Chondrocyte (in vitro differentiated cells): ENCODE data around the gene HAS3. TPM values are rescaled to one million over a fixed set of nuclear protein-coding genes. Genes with fewer than 3 reads are reported as not detected.

ENCODE experiments used
- total RNA-seq: library from RNA; stranded (reverse); gene quantifications from 3 replicates; pipeline ENCODE4 v1.2.1, GENCODE V29; 2021

HAS3 gene
- total RNA-seq, 1 donor from 2014 or later = 1.5 TPM

Other genes starting within 250 kb of the HAS3 start
- 77.1 to 83.2 TPM (median 83.1 TPM) in 3 replicates for gene CHTF8, start 26.9 kb downstream of the HAS3 start, total RNA-seq
- 37.2 to 46.0 TPM (median 41.7 TPM) in 3 replicates for gene UTP4, start 27.0 kb downstream of the HAS3 start, total RNA-seq
- 38.4 to 49.5 TPM (median 49.1 TPM) in 3 replicates for gene SNTB2, start 81.5 kb downstream of the HAS3 start, total RNA-seq
- gene VPS4A, start 205.7 kb downstream of the HAS3 start, total RNA-seq = 27.3 to 30.5 TPM (median 29.2 TPM) in 3 replicates
- 11.5 to 16.2 TPM (median 15.3 TPM) in 3 replicates for gene PDF, start 224.9 kb downstream of the HAS3 start, total RNA-seq
- 34.1 to 45.7 TPM (median 36.8 TPM) in 3 replicates for gene COG8, start 233.9 kb downstream of the HAS3 start, total RNA-seq
- gene NIP7, start 234.1 kb downstream of the HAS3 start, total RNA-seq = 17.2 to 28.8 TPM (median 18.6 TPM) in 3 replicates
- 0.38 to 0.65 TPM (median 0.55 TPM) in 3 replicates for gene TMED6, start 246.1 kb downstream of the HAS3 start, total RNA-seq